CD4-positive, alpha-beta T cell (primary cell): Measurements from ENCODE around the gene HTR2C. TPM values are rescaled to one million over a fixed set of nuclear protein-coding genes. Genes with fewer than 3 reads are reported as not detected.

Experiments
- ATAC-seq: fragments of 200-7000 bp; cut with Tn5 transposase; one replicate; pipeline ENCODE4 v1.10.0; 2022; ENCODE audit warnings: mild to moderate bottlenecking; ENCODE audit not compliant: poor library complexity
- CTCF ChIA-PET: fragments of 350-600 bp; sonication (Branson Sonifier 250); formaldehyde crosslinking; loops from one replicate; lab custom pipeline; 2021; ENCODE audit warnings: antibody characterized with exemption, inconsistent platforms; lab: Charles Lee
- POLR2A ChIA-PET: fragments of 350-600 bp; sonication (Branson Sonifier 250); formaldehyde crosslinking; loops from one replicate; lab custom pipeline; 2021; ENCODE audit warnings: antibody characterized with exemption, inconsistent platforms; lab: Charles Lee
- DNase-seq, 14 experiments: peaks; one replicate each; pipeline ENCODE4 v3.0.0-alpha.2; 2013 to 2020; ENCODE audit warnings: mixed read lengths in 2 of 14
- H3K27ac ChIP-seq, 2 donors: one replicate each; pipeline versions ENCODE4 v1.5.1 to v1.7.0; 2013; ENCODE audit warnings: low read length in 2 of 2, low read depth in 1 of 2, mild to moderate bottlenecking in 1 of 2
- H3K27me3 ChIP-seq, 2 experiments: 1 replicate in 1 of 2; 2 replicates in 1 of 2; pipeline versions ENCODE4 v1.6.1 to v1.7.0; 2013; ENCODE audit warnings: low read length in 2 of 2, control low read depth in 1 of 2, mild to moderate bottlenecking in 1 of 2, moderate library complexity in 1 of 2; ENCODE audit not compliant: insufficient read depth in 2 of 2, control insufficient read depth in 1 of 2
- H3K36me3 ChIP-seq: one replicate; pipeline ENCODE4 v1.6.1; 2013; ENCODE audit warnings: low read length, control low read depth; ENCODE audit not compliant: insufficient read depth
- H3K4me1 ChIP-seq: one replicate; pipeline ENCODE4 v1.6.1; 2013; ENCODE audit warnings: low read length, control low read depth; ENCODE audit not compliant: insufficient read depth
- H3K4me3 ChIP-seq: one replicate; pipeline ENCODE4 v1.5.1; 2013; ENCODE audit warnings: mild to moderate bottlenecking, low read length, moderate library complexity
- H3K9me3 ChIP-seq, 2 experiments: 1 replicate in 1 of 2; 2 replicates in 1 of 2; pipeline versions ENCODE4 v1.6.1 to v1.7.0; 2013; ENCODE audit warnings: low read length in 2 of 2, mild to moderate bottlenecking in 2 of 2, control low read depth in 1 of 2, moderate library complexity in 1 of 2; ENCODE audit not compliant: control insufficient read depth in 1 of 2, insufficient read depth in 1 of 2
- H3K27ac Mint-ChIP-seq: one replicate; pipeline ENCODE4 v1.8.0; 2020; ENCODE audit warnings: mixed read lengths
- H3K27me3 Mint-ChIP-seq: one replicate; pipeline ENCODE4 v1.8.0; 2021; ENCODE audit warnings: mixed read lengths
- H3K36me3 Mint-ChIP-seq: one replicate; pipeline ENCODE4 v1.8.0; 2021; ENCODE audit warnings: low read depth, mixed read lengths
- H3K4me1 Mint-ChIP-seq: one replicate; pipeline ENCODE4 v1.8.0; 2021; ENCODE audit warnings: low read depth, mixed read lengths
- H3K4me3 Mint-ChIP-seq: one replicate; pipeline ENCODE4 v1.8.0; 2020; ENCODE audit warnings: mild to moderate bottlenecking, mixed read lengths
- H3K9me3 Mint-ChIP-seq: one replicate; pipeline ENCODE4 v1.8.0; 2020; ENCODE audit warnings: mixed read lengths
- intact Hi-C, 2 experiments: fragments of 100-400 bp; cut with DNase I in 1 of 2; cut with micrococcal nuclease in 1 of 2; formaldehyde crosslinking; loops; one replicate each; pipeline versions ENCODE4 v1.15.1 to v1.9.0; 2023 to 2025; cut with DNase I, micrococcal nuclease
- total RNA-seq, 174 experiments: library from RNA in 2 of 174; stranded (reverse) in 2 of 174; gene quantifications; one replicate each; pipeline ENCODE4 v1.2.3 and lab custom pipeline; 2021 to 2026
- TF ChIP-seq, protein P1 (sequence below): fragments of 200-600 bp; IDR thresholded peaks from one replicate; pipeline ENCODE4 v1.8.0; 2022; ENCODE audit warnings: antibody characterized with exemption, mild to moderate bottlenecking

HTR2C gene
- total RNA-seq, 2 experiments from 2014 or later = not detected

DNA sequence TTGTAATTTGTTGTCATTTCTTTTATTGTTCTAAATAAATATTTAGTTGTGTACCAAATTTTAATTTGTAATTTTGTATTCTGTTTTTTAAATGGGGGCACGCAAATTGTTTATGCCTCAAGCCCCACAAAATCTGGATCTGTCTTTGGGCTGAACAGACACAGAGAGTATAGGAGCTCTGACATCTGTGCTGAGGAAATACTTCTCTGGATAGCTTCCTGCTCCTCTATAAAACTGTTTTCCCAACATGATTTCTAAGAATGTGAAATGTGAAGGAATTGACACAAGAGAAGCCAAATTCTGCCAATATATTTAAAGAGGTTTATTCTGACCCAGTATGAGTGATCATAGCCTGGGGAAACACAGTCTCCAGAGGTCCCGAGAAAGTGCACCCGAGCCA is 340.5 kb downstream of the HTR2C start:
- H3K36me3 Mint-ChIP-seq = no peaks in the 10 kb centered on the region
- no peak overlapping the region for H3K4me3 Mint-ChIP-seq
- Histone ChIP-seq H3K4me1 (no peaks in the 10 kb centered on the region), H3K9me3 (no peaks in the 10 kb centered on the region), H3K27me3 (no peaks in the 10 kb centered on the region), H3K4me3 (no peak overlapping the region), H3K27ac (no peak overlapping the region), H3K36me3 (no peaks in the 10 kb centered on the region)
- ChIA-PET CTCF (no interaction called here), POLR2A (no interaction called here)
- no peaks in the 10 kb centered on the region for H3K4me1 Mint-ChIP-seq
- intact Hi-C loops = no loop called here
- H3K27me3 Mint-ChIP-seq = no peaks in the 10 kb centered on the region
- no peak for ATAC-seq
- peaks cover 5% of the 10 kb centered on the region for H3K9me3 Mint-ChIP-seq
- TF ChIP-seq, protein P1, sequence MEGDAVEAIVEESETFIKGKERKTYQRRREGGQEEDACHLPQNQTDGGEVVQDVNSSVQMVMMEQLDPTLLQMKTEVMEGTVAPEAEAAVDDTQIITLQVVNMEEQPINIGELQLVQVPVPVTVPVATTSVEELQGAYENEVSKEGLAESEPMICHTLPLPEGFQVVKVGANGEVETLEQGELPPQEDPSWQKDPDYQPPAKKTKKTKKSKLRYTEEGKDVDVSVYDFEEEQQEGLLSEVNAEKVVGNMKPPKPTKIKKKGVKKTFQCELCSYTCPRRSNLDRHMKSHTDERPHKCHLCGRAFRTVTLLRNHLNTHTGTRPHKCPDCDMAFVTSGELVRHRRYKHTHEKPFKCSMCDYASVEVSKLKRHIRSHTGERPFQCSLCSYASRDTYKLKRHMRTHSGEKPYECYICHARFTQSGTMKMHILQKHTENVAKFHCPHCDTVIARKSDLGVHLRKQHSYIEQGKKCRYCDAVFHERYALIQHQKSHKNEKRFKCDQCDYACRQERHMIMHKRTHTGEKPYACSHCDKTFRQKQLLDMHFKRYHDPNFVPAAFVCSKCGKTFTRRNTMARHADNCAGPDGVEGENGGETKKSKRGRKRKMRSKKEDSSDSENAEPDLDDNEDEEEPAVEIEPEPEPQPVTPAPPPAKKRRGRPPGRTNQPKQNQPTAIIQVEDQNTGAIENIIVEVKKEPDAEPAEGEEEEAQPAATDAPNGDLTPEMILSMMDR = no peak
- H3K27ac Mint-ChIP-seq = no peak overlapping the region
- no peak for DNase-seq

DNA sequence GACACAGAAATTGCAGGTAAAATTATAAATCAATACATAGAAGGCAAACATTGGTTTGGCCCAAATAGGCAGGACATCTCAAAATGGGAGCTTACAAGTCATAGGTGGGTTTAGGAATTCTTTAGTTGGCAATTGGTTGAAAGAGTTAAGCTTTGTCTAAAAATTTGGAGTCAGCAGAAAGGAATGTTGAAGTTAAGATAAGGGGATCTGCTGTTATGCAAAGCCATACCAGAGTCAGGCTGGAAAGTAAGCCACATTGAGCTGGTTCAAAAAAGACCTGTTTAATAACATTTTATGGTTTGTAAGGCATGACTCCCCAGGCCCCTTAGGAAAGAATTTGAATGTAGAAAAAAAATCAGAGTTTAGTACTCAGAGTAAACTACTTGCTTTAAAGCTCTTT is 341.0 kb downstream of the HTR2C start:
- TF ChIP-seq, protein P1 = no peak
- Histone ChIP-seq H3K27ac (no peak overlapping the region), H3K4me3 (no peak overlapping the region), H3K9me3 (no peaks in the 10 kb centered on the region), H3K4me1 (no peaks in the 10 kb centered on the region), H3K36me3 (no peaks in the 10 kb centered on the region), H3K27me3 (no peaks in the 10 kb centered on the region)
- Mint-ChIP-seq H3K36me3 (no peaks in the 10 kb centered on the region), H3K27me3 (no peaks in the 10 kb centered on the region), H3K4me3 (no peak overlapping the region), H3K9me3 (peaks cover 5% of the 10 kb centered on the region), H3K27ac (no peak overlapping the region), H3K4me1 (no peaks in the 10 kb centered on the region)
- ATAC-seq (no peak), DNase-seq (no peak)
- ChIA-PET CTCF (no interaction called here), POLR2A (no interaction called here)
- intact Hi-C loops = no loop called here

GRCh38 chrX:114930227-114930626 is 346.3 kb downstream of the HTR2C start:
- TF ChIP-seq, protein P1 = no peak
- Histone ChIP-seq H3K4me1 (no peaks in the 10 kb centered on the region), H3K9me3 (peaks cover 0 to 7% of the 10 kb centered on the region in 2 experiments), H3K27me3 (no peaks in the 10 kb centered on the region), H3K4me3 (no peak overlapping the region), H3K27ac (no peak overlapping the region), H3K36me3 (no peaks in the 10 kb centered on the region)
- intact Hi-C loops = no loop called here
- DNase-seq = no peak
- H3K36me3 Mint-ChIP-seq = no peaks in the 10 kb centered on the region
- ATAC-seq = no peak
- no peaks in the 10 kb centered on the region for H3K4me1 Mint-ChIP-seq
- peaks cover 2% of the 10 kb centered on the region for H3K9me3 Mint-ChIP-seq
- no peak overlapping the region for H3K4me3 Mint-ChIP-seq
- H3K27me3 Mint-ChIP-seq = no peaks in the 10 kb centered on the region
- POLR2A ChIA-PET = no interaction called here
- CTCF ChIA-PET = no interaction called here
- H3K27ac Mint-ChIP-seq = no peak overlapping the region
